Astrocyte of the hippocampus (primary cell): ENCODE data around the gene CALHM2.

Experiments
- DNase-seq: peaks from one replicate; pipeline ENCODE4 v3.0.0; 2011; ENCODE audit warnings: low read depth, low spot score

The CALHM2 gene

DNA sequence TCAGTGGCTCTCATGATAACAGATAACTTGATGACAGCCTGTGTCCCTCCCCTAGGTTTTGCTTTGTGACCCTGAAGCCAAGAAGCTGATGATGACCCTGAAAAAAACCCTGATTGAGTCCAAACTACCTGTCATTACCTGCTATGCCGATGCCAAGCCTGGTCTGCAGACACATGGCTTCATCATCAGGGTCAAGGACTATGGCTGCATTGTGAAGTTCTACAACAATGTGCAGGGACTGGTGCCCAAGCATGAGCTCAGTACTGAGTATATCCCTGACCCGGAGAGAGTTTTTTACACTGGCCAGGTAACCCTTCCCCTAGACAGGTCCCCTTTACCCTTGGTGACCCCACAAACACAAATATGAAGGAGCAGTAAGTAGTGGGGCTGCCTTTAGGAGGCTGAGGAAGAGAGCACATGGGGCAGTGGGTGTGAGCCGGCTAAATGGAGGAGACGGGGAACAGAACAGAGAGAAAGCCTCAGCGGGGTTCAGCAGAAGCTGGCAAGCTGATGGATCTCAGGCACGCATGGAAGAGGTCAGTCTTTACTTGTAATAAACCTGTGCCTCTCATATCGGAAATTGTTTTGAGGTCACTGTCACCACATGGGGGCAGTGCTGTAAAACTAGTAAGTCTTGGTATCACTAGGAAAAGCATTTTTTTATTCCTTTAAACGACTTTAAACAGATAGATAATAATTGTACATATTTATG lies 35.6 kb downstream of the CALHM2 start:
- peak; percentile 71 for DNase-seq

DNA sequence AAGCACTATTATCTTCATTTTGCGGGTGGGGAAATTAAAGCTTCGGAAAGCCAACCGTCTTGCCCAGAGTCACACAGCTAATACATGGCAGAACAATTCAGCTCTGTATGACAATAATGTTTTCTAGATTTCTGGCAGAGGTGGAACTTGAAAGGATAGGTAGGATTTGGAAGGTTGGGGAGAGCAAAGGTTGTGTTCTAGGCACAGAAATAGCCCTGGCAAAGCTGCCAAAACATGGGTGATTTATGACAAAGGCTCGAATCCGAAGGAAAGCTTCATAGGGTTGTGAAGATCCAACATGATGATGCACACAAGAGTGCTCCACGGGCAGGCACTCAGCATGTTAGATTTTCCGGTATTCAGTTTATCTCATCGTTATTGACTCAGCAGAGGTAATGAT lies 36.6 kb downstream of the CALHM2 start:
- DNase-seq, result no peak

DNA sequence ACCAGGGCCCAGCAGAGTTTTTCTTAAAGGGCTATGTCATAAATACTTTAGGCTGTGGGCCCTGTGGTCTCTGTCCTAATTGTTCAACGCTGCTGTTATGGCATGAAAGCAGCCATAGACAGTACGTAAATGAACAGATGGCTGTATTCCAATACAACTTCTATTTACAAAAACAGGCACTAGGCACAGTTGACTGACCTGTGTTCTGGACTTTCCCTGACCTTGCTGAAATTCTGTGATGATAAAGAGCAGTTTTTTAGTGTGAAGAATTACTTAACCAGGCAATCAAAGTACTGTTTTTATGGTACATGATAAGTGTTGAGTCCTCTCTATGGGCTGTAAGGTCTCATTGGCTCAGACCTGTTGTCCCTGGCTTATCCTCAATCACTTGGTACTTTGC lies 38.6 kb downstream of the CALHM2 start:
- DNase-seq, result no peak

DNA sequence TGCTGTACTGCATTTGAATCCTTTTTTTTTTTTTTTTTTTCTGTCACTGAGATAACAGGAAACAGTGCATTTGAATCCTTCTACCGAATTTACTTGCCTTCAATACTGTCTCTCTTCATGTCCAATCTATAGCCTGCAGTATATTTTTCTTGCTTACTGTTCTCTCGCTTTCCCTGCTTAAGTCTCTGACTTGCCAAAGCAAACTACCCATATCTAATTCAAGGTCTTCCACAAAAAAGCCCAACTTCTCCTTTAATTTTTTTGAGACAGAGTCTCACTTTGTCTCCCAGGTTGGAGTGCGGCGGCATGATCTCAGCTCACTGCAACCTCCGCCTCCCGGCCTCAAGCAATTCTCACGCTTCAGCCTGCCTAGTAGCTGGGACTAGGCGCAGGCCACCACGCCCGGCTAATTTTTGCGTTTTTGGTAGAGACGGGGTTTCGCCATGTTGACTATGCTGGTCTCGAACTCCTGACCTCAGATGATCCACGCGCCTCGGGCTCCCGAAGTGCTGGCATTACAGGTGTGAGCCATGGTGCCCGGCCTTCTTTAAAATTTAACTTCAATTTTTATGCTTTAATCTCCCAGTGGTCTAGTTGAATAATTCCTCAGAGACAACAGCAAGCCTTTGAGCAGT lies 54.9 kb downstream of the CALHM2 start:
- peak; percentile 2 for DNase-seq

DNA sequence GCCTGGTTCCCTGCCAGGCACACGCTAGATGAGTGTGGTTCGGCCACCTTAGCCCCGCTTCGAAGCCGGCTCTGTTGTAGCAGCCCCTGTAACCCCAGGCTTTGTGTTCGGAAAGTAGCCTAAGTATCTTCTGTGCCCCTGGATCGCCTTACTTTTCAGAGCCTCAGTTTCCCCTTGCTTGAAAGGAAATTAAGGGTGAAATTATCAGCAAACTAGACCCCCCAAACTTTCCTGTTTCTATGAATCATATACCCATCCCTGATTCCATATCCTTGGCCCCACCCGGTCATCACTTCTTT lies 55.4 kb downstream of the CALHM2 start:
- DNase-seq, result no peak
